ENCODE results near the gene IRAK4. TPM values are rescaled to one million over a fixed set of nuclear protein-coding genes. Genes with fewer than 3 reads are reported as not detected.

Gene IRAK4
- total and polyA plus RNA-seq, 2 donors (not counting 3 experiments of a cell fraction or from before 2014, with no cell fraction given) = 10.8 to 13.1 TPM

GRCh38 chr12:43711348-43711747 is 47.4 kb upstream of the IRAK4 start:
- H3K27ac ChIP-seq (ENCODE audit: insufficient read depth, low read depth, low read length) = no peak overlapping the region
- no peaks in the 10 kb centered on the region for H4K20me1 ChIP-seq (replicated peaks; ENCODE audit: control insufficient read depth, extremely low read depth, insufficient read depth, low read length)
- ChIA-PET POLR2A (no interaction called here), CTCF (no interaction called here)
- H3K4me3 ChIP-seq (replicated peaks in 1 of 3; ENCODE audit: insufficient read depth in 1 of 3, low read depth in 1 of 3, low read length in 3 of 3) = no peak overlapping the region
- H3K4me1 ChIP-seq (ENCODE audit: control insufficient read depth, extremely low read depth, insufficient read depth, low read length) = no peaks in the 10 kb centered on the region
- dilution Hi-C loops (cut with MboI; ENCODE audit: extremely low pct_ligation_motif_present, low sequenced_read_pairs) (no loop called here), intact Hi-C loops (cut with micrococcal nuclease) (no loop called here)
- H3K9me3 ChIP-seq (replicated peaks; ENCODE audit: control insufficient read depth, insufficient read depth, low read length) = no peaks in the 10 kb centered on the region
- FAIRE-seq = no peak
- H3K4me2 ChIP-seq (ENCODE audit: insufficient read depth, low read length) = no peak overlapping the region
- no peak overlapping the region for H3K9ac ChIP-seq (replicated peaks; ENCODE audit: extremely low read depth, insufficient read depth, low read length)
- TF ChIP-seq GATA2 (IDR thresholded peaks at IDR 0.05; ENCODE audit: insufficient read depth, insufficient read length, low read depth, low read length) (no peak), JUN (IDR thresholded peaks at IDR 0.05; ENCODE audit: borderline replicate concordance, insufficient read depth, insufficient read length, low read depth) (no peak), POLR2AphosphoS5 (IDR thresholded peaks at IDR 0.05; ENCODE audit: insufficient read depth, low read depth, low read length) (no peak), MAX (IDR thresholded peaks at IDR 0.05; ENCODE audit: insufficient read depth, insufficient read length) (no peak), EZH2 (IDR thresholded peaks at IDR 0.05; ENCODE audit: borderline replicate concordance, low read depth, low read length, severe bottlenecking) (no peak), MYC (IDR thresholded peaks at IDR 0.05; ENCODE audit: low read depth, low read length) (no peak)
- no peak overlapping the region for H2AFZ ChIP-seq (ENCODE audit: low read depth, low read length)
- H3K36me3 ChIP-seq (ENCODE audit: control insufficient read depth in 2 of 2, extremely low read depth in 1 of 2, insufficient read depth in 2 of 2, low read length in 2 of 2) = no peaks in the 10 kb centered on the region
- H3K9me1 ChIP-seq (replicated peaks; ENCODE audit: control insufficient read depth, extremely low read depth, insufficient read depth, low read length) = no peaks in the 10 kb centered on the region
- no TSS peak for BruUV-seq (replicated peaks)
- no peaks in the 10 kb centered on the region for H3K79me2 ChIP-seq (ENCODE audit: control insufficient read depth, insufficient read depth, low read length)
- DNase-seq (ENCODE audit: low read depth, low spot score) = no peak
- peaks cover 3 to 6% of the 10 kb centered on the region in 2 experiments for H3K27me3 ChIP-seq (ENCODE audit: control insufficient read depth in 2 of 2, insufficient read depth in 2 of 2, low read length in 2 of 2)

GRCh38 chr12:43722621-43723020 is 36.1 kb upstream of the IRAK4 start:
- POLR2A ChIA-PET = no interaction called here
- FAIRE-seq (no peak), DNase-seq (ENCODE audit: low read depth, low spot score) (no peak)
- no peaks in the 10 kb centered on the region for H3K36me3 ChIP-seq (ENCODE audit: control insufficient read depth in 2 of 2, extremely low read depth in 1 of 2, insufficient read depth in 2 of 2, low read length in 2 of 2)
- no peak overlapping the region for H2AFZ ChIP-seq (ENCODE audit: low read depth, low read length)
- H3K27me3 ChIP-seq (ENCODE audit: control insufficient read depth in 2 of 2, insufficient read depth in 2 of 2, low read length in 2 of 2) = no peaks in the 10 kb centered on the region
- CTCF ChIA-PET = interaction anchor here (1.0 kb wide), 1 partner anchor 9 kb away, joined by 4 read pairs; no protein-coding TSS in a partner anchor
- H4K20me1 ChIP-seq (replicated peaks; ENCODE audit: control insufficient read depth, extremely low read depth, insufficient read depth, low read length) = peaks cover 3% of the 10 kb centered on the region
- H3K9me1 ChIP-seq (replicated peaks; ENCODE audit: control insufficient read depth, extremely low read depth, insufficient read depth, low read length) = no peaks in the 10 kb centered on the region
- BruUV-seq (replicated peaks) = no TSS peak
- no peak overlapping the region for H3K4me2 ChIP-seq (ENCODE audit: insufficient read depth, low read length)
- intact Hi-C loops (cut with micrococcal nuclease) = loop anchor here (10.0 kb wide), 1 partner anchor 58 kb away; no protein-coding TSS in a partner anchor
- H3K9ac ChIP-seq (replicated peaks; ENCODE audit: extremely low read depth, insufficient read depth, low read length) = no peak overlapping the region
- no peaks in the 10 kb centered on the region for H3K79me2 ChIP-seq (ENCODE audit: control insufficient read depth, insufficient read depth, low read length)
- dilution Hi-C loops (cut with MboI; ENCODE audit: extremely low pct_ligation_motif_present, low sequenced_read_pairs) = no loop called here
- no peak for TF ChIP-seq POLR2AphosphoS5 (IDR thresholded peaks at IDR 0.05; ENCODE audit: insufficient read depth, low read depth, low read length)
- no peak for TF ChIP-seq MAX (IDR thresholded peaks at IDR 0.05; ENCODE audit: insufficient read depth, insufficient read length)
- H3K4me1 ChIP-seq (ENCODE audit: control insufficient read depth, extremely low read depth, insufficient read depth, low read length) = no peaks in the 10 kb centered on the region
- no peak overlapping the region for H3K27ac ChIP-seq (ENCODE audit: insufficient read depth, low read depth, low read length)
- no peak overlapping the region for H3K4me3 ChIP-seq (replicated peaks in 1 of 3; ENCODE audit: insufficient read depth in 1 of 3, low read depth in 1 of 3, low read length in 3 of 3)
- no peaks in the 10 kb centered on the region for H3K9me3 ChIP-seq (replicated peaks; ENCODE audit: control insufficient read depth, insufficient read depth, low read length)
